Testis (tissue), 2 donors: ENCODE results near the gene TMEM184B.

ENCODE experiments used
- POLR2A ChIP-seq: fragments of 450-650 bp; IDR thresholded peaks from one replicate; pipeline ENCODE4 v1.6.1; 2017; ENCODE audit warnings: antibody characterized with exemption, mild to moderate bottlenecking, moderate library complexity
- TF ChIP-seq, protein P1 (sequence below), 3 experiments: fragments of 450-650 bp in 2 of 3; fragments of 200-600 bp in 1 of 3; sonication (generic) in 1 of 3; IDR thresholded peaks; one replicate each; pipeline ENCODE4 v1.5.1; 2016 to 2019; ENCODE audit warnings: antibody characterized with exemption in 3 of 3, mild to moderate bottlenecking in 2 of 3, moderate library complexity in 1 of 3

DNA sequence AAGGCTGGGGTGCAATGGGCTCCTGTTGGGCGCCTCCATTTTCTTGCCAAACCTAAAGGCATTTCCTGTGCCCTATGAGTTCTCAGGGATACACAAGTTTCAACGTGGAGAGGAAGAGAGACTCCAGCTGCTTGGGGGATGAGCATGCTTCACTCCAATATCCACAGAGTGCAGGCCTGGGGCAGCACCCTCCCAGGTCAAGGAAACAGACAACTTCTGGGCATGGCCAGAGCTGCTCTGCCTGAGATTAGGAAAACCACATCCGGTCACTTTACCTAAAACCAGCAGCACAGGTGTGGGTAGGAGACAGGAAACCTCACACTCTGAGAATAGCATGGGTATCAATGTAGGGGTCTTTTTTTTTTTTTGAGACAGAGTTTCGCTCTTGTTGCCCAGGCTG is 28.7 kb downstream of the TMEM184B start:
- TF ChIP-seq, protein P1, sequence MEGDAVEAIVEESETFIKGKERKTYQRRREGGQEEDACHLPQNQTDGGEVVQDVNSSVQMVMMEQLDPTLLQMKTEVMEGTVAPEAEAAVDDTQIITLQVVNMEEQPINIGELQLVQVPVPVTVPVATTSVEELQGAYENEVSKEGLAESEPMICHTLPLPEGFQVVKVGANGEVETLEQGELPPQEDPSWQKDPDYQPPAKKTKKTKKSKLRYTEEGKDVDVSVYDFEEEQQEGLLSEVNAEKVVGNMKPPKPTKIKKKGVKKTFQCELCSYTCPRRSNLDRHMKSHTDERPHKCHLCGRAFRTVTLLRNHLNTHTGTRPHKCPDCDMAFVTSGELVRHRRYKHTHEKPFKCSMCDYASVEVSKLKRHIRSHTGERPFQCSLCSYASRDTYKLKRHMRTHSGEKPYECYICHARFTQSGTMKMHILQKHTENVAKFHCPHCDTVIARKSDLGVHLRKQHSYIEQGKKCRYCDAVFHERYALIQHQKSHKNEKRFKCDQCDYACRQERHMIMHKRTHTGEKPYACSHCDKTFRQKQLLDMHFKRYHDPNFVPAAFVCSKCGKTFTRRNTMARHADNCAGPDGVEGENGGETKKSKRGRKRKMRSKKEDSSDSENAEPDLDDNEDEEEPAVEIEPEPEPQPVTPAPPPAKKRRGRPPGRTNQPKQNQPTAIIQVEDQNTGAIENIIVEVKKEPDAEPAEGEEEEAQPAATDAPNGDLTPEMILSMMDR (IDR thresholded peaks at IDR 0.05), result no peak
- no peak for TF ChIP-seq POLR2A
